Esophagus squamous epithelium (tissue), 5 donors: ENCODE measurements around the gene EDA. TPM values are rescaled to one million over a fixed set of nuclear protein-coding genes. Genes with fewer than 3 reads are reported as not detected.
A peak's percentile ranks its signal among the peaks of the same experiment; 100 is the strongest.

ENCODE experiments used
- DNase-seq: peaks from one replicate; lab custom pipeline; 2025; lab: John Stamatoyannopoulos, UW
- H3K27ac ChIP-seq, 4 donors: fragments of 200-600 bp; sonication (generic); one replicate each; pipeline ENCODE4 v1.5.1; 2016 to 2019; ENCODE audit warnings: mild to moderate bottlenecking in 1 of 4
- H3K27me3 ChIP-seq, 4 donors: fragments of 200-600 bp; sonication (generic); 1 replicate in 3 of 4; 2 replicates in 1 of 4; pipeline versions ENCODE4 v1.5.1 to v1.6.0; 2017 to 2021; ENCODE audit warnings: antibody characterized with exemption in 1 of 4
- H3K36me3 ChIP-seq, 3 donors: fragments of 200-600 bp; sonication (generic); one replicate each; pipeline ENCODE4 v1.5.1; 2016 to 2019
- H3K4me1 ChIP-seq, 3 donors: fragments of 200-600 bp; sonication (generic); one replicate each; pipeline ENCODE4 v1.5.1; 2017 to 2019
- H3K4me3 ChIP-seq, 4 donors: fragments of 200-600 bp; sonication (generic); 1 replicate in 3 of 4; 2 replicates in 1 of 4; pipeline ENCODE4 v1.5.1; 2016 to 2019; ENCODE audit warnings: mild to moderate bottlenecking in 2 of 4, moderate library complexity in 1 of 4
- H3K9me3 ChIP-seq, 3 donors: fragments of 200-600 bp; sonication (generic); one replicate each; pipeline ENCODE4 v1.5.1; 2016 to 2019
- POLR2A ChIP-seq, 4 donors: fragments of 450-650 bp; IDR thresholded peaks; one replicate each; pipeline ENCODE4 v1.6.1; 2017; ENCODE audit warnings: antibody characterized with exemption in 4 of 4, mild to moderate bottlenecking in 4 of 4, moderate library complexity in 3 of 4
- WGBS, 2 donors: methylation state at CpG; one replicate each; pipeline ENCODE4 v1.1.5; 2018; 5-methylcytosine and 5-hydroxymethylcytosine counted together
- intact Hi-C: fragments of 100-400 bp; cut with DNase I; formaldehyde crosslinking; loops from one replicate; pipeline ENCODE4 v1.15.0; 2022
- total RNA-seq, 4 donors: library from RNA; depleted of rRNA; stranded (reverse); fragments of >200 nt; gene quantifications; one replicate each; pipeline ENCODE4 v1.1.0, GENCODE V29; 2016
- TF ChIP-seq, protein P1 (sequence below), 6 experiments: fragments of 450-650 bp in 4 of 6; fragments of 200-600 bp in 2 of 6; sonication (generic) in 2 of 6; IDR thresholded peaks; one replicate each; pipeline ENCODE4 v1.5.1; 2016 to 2019; ENCODE audit warnings: antibody characterized with exemption in 6 of 6, mild to moderate bottlenecking in 4 of 6, moderate library complexity in 4 of 6
- donor health status: DM: yes; HTN: yes; CAD: no.

Gene EDA
- total RNA-seq, 4 donors from 2014 or later = 1.5 to 2.9 (median 2.4) TPM

DNA sequence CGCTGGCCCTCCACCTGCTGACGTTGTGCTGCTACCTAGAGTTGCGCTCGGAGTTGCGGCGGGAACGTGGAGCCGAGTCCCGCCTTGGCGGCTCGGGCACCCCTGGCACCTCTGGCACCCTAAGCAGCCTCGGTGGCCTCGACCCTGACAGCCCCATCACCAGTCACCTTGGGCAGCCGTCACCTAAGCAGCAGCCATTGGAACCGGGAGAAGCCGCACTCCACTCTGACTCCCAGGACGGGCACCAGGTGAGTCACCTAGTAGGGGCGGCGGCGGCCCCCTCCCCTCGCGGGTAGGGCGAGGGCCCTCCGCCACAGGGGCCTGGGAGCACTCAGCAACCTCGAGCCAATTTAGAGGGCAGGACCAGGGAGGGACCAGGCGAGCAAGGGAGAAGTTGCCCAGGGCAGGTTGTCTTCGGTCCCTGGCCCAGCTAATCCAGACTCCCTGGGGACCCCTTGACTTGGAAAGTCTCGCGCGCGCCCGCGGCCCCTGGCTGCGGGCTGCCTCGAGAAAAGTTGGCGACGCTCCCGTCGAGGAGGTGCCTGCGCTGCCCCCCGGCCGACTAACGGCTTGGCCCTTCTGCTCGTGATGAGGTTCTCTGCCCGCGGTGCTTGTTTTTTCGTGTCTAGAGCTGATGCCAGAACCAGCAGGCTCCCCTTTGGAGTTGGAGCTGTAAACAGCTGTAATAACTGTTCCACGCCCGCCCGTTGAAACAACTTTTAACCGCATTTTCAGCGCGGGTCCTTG is 717 bp downstream of the EDA start:
- H3K27ac ChIP-seq = peak overlapping the region in 1 of 4 donors; percentile 39
- peaks cover 0 to 26% (median 0%) of the 10 kb centered on the region in 3 donors for H3K4me1 ChIP-seq
- no peaks in the 10 kb centered on the region for H3K36me3 ChIP-seq
- intact Hi-C loops = no loop called here
- peak overlapping the region; percentile 44 to 74 (median 56) for H3K4me3 ChIP-seq
- TF ChIP-seq, protein P1, sequence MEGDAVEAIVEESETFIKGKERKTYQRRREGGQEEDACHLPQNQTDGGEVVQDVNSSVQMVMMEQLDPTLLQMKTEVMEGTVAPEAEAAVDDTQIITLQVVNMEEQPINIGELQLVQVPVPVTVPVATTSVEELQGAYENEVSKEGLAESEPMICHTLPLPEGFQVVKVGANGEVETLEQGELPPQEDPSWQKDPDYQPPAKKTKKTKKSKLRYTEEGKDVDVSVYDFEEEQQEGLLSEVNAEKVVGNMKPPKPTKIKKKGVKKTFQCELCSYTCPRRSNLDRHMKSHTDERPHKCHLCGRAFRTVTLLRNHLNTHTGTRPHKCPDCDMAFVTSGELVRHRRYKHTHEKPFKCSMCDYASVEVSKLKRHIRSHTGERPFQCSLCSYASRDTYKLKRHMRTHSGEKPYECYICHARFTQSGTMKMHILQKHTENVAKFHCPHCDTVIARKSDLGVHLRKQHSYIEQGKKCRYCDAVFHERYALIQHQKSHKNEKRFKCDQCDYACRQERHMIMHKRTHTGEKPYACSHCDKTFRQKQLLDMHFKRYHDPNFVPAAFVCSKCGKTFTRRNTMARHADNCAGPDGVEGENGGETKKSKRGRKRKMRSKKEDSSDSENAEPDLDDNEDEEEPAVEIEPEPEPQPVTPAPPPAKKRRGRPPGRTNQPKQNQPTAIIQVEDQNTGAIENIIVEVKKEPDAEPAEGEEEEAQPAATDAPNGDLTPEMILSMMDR (IDR thresholded peaks at IDR 0.05) = no peak
- no peak for TF ChIP-seq POLR2A (IDR thresholded peaks at IDR 0.05)
- no peaks in the 10 kb centered on the region for H3K27me3 ChIP-seq
- no peak for DNase-seq
- H3K9me3 ChIP-seq = no peaks in the 10 kb centered on the region
- WGBS, 2 donors = 32% methylated on average over 17 of the region's 53 CpGs; no CpG with 5 or more reads in 1 of the 2 donors

DNA sequence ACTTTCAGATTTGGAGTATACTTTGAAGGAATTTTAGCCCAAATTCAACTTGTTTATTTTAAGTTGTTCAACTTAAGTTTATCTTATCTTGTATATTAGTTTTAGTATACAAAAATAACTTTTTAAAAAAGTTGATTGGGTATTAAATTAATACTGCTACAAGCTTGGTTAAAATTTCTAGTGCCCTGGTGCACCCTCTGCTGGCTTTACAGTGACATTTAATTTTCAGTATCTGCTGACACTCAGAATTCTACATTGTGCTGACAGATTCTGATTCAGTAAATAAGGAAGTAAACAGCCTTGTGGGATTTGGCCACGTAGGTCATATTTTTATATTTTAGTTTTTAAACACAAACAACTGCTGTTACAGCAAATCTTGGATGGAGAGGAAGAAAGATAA is 2.9 kb downstream of the EDA start:
- Histone ChIP-seq H3K9me3 (no peaks in the 10 kb centered on the region), H3K36me3 (no peaks in the 10 kb centered on the region), H3K4me1 (peaks cover 0 to 26% (median 0%) of the 10 kb centered on the region in 3 donors), H3K27ac (no peak overlapping the region), H3K4me3 (no peak overlapping the region), H3K27me3 (no peaks in the 10 kb centered on the region)
- no peak for TF ChIP-seq POLR2A (IDR thresholded peaks at IDR 0.05)
- TF ChIP-seq, protein P1 (IDR thresholded peaks at IDR 0.05) = peak in 5 of 6 experiments; percentile 29 to 51 (median 43)
- intact Hi-C loops = no loop called here
- WGBS, 2 donors = 0% methylated on average over 1 of the region's 1 CpG
- no peak for DNase-seq

DNA sequence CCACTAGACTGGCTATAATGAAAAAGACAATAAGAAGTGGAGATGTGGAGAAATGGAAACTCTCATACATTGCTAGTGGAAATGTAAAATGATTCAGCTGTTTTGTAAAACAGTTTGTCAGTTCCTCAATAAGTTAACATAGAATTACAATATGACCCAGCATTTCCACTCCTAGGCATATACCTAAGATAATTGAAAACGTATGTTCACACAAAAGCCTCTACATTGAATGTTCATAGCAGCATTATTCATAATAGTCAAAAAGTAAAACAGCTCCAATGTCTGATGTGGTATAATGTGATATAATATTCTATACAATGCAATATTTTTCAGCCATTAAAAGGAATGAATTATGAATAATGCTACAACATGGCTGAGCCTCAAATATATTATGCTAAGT is 10.2 kb downstream of the EDA start:
- H3K4me3 ChIP-seq = no peak overlapping the region

DNA sequence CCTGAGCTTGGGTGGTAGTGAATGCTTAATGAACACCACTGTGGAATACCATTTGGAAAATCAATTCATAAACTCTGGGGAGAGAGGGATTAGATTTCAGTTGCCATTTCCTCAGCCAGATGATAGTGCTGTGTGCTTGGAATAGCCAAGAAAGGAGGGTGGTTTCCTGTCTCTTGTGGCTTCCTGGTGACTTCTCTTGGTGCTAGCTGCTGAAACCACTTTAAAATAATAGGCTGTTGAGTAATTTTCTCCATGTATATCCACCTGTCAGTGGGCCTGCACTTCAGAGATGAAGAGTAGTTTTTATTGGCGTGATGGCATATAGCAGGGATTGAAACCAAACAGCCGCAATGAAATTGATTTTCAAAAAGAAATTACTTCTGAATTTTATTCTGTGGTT is 11.8 kb downstream of the EDA start:
- 74 to 80% methylated on average over 2 of the region's 2 CpGs for WGBS, 2 donors
- H3K9me3 ChIP-seq = no peaks in the 10 kb centered on the region
- no peak overlapping the region for H3K4me3 ChIP-seq
- TF ChIP-seq POLR2A (IDR thresholded peaks at IDR 0.05) = no peak
- TF ChIP-seq, protein P1 (IDR thresholded peaks at IDR 0.05) = no peak
- no peak overlapping the region for H3K27ac ChIP-seq
- intact Hi-C loops = no loop called here
- no peaks in the 10 kb centered on the region for H3K27me3 ChIP-seq
- DNase-seq = no peak
- H3K4me1 ChIP-seq = no peaks in the 10 kb centered on the region
- no peaks in the 10 kb centered on the region for H3K36me3 ChIP-seq

More for the DNA sequence above, 10.2 kb downstream of the EDA start:
- H3K36me3 ChIP-seq = no peaks in the 10 kb centered on the region
- DNase-seq = no peak
- H3K27me3 ChIP-seq = no peaks in the 10 kb centered on the region
- H3K4me1 ChIP-seq = no peaks in the 10 kb centered on the region
- intact Hi-C loops = no loop called here
- no peaks in the 10 kb centered on the region for H3K9me3 ChIP-seq
- no peak for TF ChIP-seq POLR2A (IDR thresholded peaks at IDR 0.05)
- TF ChIP-seq, protein P1 (IDR thresholded peaks at IDR 0.05) = no peak
- no peak overlapping the region for H3K27ac ChIP-seq
- 44 to 58% methylated on average over 1 of the region's 1 CpG for WGBS, 2 donors

DNA sequence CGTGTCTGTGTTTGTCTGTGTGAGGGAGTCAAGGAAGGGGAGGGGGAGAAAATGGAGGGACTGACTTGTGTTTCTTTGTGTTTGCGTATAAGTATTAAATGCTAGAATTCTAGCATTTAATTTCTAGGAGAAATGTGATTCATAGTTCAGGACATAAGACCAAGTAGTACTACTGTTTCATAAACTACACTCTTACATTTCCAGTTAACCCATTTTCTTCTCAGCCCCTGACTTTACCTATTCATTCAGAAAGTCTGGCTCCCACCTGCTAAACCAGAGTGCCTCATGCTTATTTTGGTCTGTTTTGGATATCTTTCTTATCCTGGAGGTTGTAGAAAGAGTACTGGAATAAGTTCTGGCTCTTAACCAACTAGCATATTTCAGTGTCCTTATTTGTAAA is 14.2 kb downstream of the EDA start:
- no peaks in the 10 kb centered on the region for H3K27me3 ChIP-seq
- 69 to 86% methylated on average over 2 of the region's 2 CpGs for WGBS, 2 donors
- intact Hi-C loops = no loop called here

More for the DNA sequence above, 14.2 kb downstream of the EDA start:
- TF ChIP-seq POLR2A (IDR thresholded peaks at IDR 0.05) = no peak
- TF ChIP-seq, protein P1 (IDR thresholded peaks at IDR 0.05) = no peak
- H3K4me3 ChIP-seq = no peak overlapping the region
- H3K27ac ChIP-seq = no peak overlapping the region
- no peaks in the 10 kb centered on the region for H3K9me3 ChIP-seq
- DNase-seq = no peak
- no peaks in the 10 kb centered on the region for H3K36me3 ChIP-seq
- H3K4me1 ChIP-seq = no peaks in the 10 kb centered on the region
